Osteocyte (in vitro differentiated cells): Measurements from ENCODE around the gene MISP. TPM values are rescaled to one million over a fixed set of nuclear protein-coding genes. Genes with fewer than 3 reads are reported as not detected.

Source experiments
- DNase-seq: peaks from one replicate; pipeline ENCODE4 v3.0.0; 2021; ENCODE audit warnings: mixed read lengths; ENCODE audit not compliant: unreplicated experiment; ENCODE audit errors: extremely low spot score
- H3K27ac Mint-ChIP-seq: one replicate; pipeline ENCODE4 v1.8.0; 2021; ENCODE audit warnings: mild to moderate bottlenecking, mixed read lengths; ENCODE audit not compliant: unreplicated experiment
- H3K27me3 Mint-ChIP-seq: one replicate; pipeline ENCODE4 v1.8.0; 2021; ENCODE audit warnings: mixed read lengths; ENCODE audit not compliant: unreplicated experiment
- H3K36me3 Mint-ChIP-seq: one replicate; pipeline ENCODE4 v1.8.0; 2021; ENCODE audit warnings: mixed read lengths; ENCODE audit not compliant: unreplicated experiment
- H3K4me1 Mint-ChIP-seq: one replicate; pipeline ENCODE4 v1.8.0; 2021; ENCODE audit warnings: mixed read lengths; ENCODE audit not compliant: unreplicated experiment
- H3K4me3 Mint-ChIP-seq: one replicate; pipeline ENCODE4 v1.8.0; 2021; ENCODE audit warnings: mild to moderate bottlenecking, moderate library complexity, mixed read lengths; ENCODE audit not compliant: unreplicated experiment
- H3K9me3 Mint-ChIP-seq: one replicate; pipeline ENCODE4 v1.8.0; 2021; ENCODE audit warnings: mixed read lengths; ENCODE audit not compliant: unreplicated experiment
- total RNA-seq: library from RNA; stranded (reverse); gene quantifications from 2 replicates; pipeline ENCODE4 v1.2.1, GENCODE V29; 2021
- TF ChIP-seq, protein P1 (sequence below): fragments of 200-600 bp; sonication (generic); IDR thresholded peaks from 2 replicates; pipeline ENCODE4 v1.5.0; 2021; ENCODE audit warnings: antibody characterized with exemption, mild to moderate bottlenecking, moderate library complexity

Gene MISP
- total RNA-seq, 1 donor from 2014 or later = 1.3 TPM

DNA sequence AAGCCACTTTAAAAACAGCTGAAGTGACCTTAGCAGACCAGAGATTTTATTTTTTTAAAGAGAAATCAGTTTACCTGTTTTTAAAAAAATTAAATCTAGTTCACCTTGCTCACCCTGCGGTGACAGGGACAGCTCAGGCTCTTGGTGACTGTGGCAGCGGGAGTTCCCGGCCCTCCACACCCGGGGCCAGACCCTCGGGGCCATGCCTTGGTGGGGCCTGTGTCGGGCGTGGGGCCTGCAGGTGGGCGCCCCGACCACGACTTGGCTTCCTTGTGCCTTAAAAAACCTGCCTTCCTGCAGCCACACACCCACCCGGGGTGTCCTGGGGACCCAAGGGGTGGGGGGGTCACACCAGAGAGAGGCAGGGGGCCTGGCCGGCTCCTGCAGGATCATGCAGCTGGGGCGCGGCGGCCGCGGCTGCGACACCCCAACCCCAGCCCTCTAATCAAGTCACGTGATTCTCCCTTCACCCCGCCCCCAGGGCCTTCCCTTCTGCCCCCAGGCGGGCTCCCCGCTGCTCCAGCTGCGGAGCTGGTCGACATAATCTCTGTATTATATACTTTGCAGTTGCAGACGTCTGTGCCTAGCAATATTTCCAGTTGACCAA is 60.1 kb downstream of the MISP start:
- Mint-ChIP-seq H3K27me3 (no peaks in the 10 kb centered on the region), H3K4me3 (no peak overlapping the region), H3K36me3 (peaks cover 27% of the 10 kb centered on the region), H3K27ac (no peak overlapping the region), H3K9me3 (no peaks in the 10 kb centered on the region), H3K4me1 (peaks cover 6% of the 10 kb centered on the region)
- peak; percentile 84 for DNase-seq
- TF ChIP-seq, protein P1, sequence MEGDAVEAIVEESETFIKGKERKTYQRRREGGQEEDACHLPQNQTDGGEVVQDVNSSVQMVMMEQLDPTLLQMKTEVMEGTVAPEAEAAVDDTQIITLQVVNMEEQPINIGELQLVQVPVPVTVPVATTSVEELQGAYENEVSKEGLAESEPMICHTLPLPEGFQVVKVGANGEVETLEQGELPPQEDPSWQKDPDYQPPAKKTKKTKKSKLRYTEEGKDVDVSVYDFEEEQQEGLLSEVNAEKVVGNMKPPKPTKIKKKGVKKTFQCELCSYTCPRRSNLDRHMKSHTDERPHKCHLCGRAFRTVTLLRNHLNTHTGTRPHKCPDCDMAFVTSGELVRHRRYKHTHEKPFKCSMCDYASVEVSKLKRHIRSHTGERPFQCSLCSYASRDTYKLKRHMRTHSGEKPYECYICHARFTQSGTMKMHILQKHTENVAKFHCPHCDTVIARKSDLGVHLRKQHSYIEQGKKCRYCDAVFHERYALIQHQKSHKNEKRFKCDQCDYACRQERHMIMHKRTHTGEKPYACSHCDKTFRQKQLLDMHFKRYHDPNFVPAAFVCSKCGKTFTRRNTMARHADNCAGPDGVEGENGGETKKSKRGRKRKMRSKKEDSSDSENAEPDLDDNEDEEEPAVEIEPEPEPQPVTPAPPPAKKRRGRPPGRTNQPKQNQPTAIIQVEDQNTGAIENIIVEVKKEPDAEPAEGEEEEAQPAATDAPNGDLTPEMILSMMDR = no peak

DNA sequence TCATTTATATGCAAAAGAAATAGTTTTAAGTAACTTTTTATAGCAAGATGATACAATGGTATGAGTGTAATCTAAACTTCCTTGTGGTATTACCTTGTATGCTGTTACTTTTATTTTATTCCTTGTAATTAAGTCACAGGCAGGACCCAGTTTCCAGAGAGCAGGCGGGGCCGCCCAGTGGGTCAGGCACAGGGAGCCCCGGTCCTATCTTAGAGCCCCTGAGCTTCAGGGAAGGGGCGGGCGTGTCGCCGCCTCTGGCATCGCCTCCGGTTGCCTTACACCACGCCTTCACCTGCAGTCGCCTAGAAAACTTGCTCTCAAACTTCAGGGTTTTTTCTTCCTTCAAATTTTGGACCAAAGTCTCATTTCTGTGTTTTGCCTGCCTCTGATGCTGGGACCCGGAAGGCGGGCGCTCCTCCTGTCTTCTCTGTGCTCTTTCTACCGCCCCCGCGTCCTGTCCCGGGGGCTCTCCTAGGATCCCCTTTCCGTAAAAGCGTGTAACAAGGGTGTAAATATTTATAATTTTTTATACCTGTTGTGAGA is 60.7 kb downstream of the MISP start:
- Mint-ChIP-seq H3K36me3 (peaks cover 27% of the 10 kb centered on the region), H3K27ac (no peak overlapping the region), H3K9me3 (no peaks in the 10 kb centered on the region), H3K4me1 (peaks cover 6% of the 10 kb centered on the region), H3K27me3 (no peaks in the 10 kb centered on the region), H3K4me3 (no peak overlapping the region)
- DNase-seq = no peak
- TF ChIP-seq, protein P1 = no peak

DNA sequence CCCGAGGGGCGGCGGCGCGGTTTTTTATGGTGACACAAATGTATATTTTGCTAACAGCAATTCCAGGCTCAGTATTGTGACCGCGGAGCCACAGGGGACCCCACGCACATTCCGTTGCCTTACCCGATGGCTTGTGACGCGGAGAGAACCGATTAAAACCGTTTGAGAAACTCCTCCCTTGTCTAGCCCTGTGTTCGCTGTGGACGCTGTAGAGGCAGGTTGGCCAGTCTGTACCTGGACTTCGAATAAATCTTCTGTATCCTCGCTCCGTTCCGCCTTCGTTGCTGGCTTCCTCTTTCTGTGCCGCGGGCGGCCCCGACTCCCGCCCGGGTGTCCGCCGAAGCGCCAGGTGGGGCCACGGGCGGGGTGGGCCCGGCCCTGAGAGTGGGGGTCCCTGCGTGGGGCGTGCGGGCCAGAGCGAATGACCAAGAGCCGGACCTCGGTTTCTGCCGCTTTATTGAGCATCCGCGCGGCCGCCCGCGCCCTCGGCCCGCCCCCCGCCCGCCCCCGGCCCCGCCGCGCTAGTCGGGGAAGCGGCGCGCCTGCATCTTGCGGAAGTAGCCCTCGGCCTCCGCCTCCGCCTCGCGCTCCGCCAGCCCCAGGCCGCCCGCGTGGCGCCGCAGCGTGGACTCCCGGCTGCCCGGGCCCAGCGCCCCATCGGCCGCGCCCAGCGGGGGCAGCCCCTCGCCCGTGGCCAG is 61.3 kb downstream of the MISP start:
- TF ChIP-seq, protein P1 = no peak
- peaks cover 6% of the 10 kb centered on the region for H3K4me1 Mint-ChIP-seq
- peaks cover 23% of the 10 kb centered on the region for H3K36me3 Mint-ChIP-seq
- no peak overlapping the region for H3K4me3 Mint-ChIP-seq
- H3K9me3 Mint-ChIP-seq = no peaks in the 10 kb centered on the region
- H3K27me3 Mint-ChIP-seq = no peaks in the 10 kb centered on the region
- no peak overlapping the region for H3K27ac Mint-ChIP-seq
- DNase-seq = no peak

DNA sequence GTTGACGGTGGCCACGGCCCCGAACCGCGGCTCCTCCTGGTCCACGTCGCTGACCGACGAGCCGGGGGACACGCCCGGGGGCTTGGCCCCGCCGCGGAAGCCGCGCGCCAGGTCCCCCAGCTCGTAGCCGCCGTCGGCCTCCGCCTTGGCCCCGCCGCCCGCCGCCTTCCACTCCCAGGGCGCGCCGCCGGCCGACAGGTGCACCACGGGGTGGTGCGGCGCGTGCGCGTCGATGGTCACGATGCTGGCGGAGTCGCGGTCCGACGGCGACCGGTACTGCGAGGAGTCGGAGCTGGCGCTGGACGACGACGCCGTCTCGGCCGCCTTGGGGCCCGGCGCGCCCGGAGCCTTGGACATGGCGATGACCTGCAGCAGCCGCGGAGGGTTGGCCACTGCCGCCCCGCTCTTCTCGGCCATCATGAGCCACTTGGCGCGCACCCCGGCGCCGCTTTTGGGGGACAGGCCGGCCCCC is 61.9 kb downstream of the MISP start:
- H3K4me3 Mint-ChIP-seq = no peak overlapping the region
- H3K36me3 Mint-ChIP-seq = peaks cover 17% of the 10 kb centered on the region
- no peaks in the 10 kb centered on the region for H3K27me3 Mint-ChIP-seq
- TF ChIP-seq, protein P1 = no peak
- no peaks in the 10 kb centered on the region for H3K4me1 Mint-ChIP-seq
- H3K9me3 Mint-ChIP-seq = no peaks in the 10 kb centered on the region
- no peak overlapping the region for H3K27ac Mint-ChIP-seq
- no peak for DNase-seq
